Adrenal gland (tissue), 5 donors: ENCODE measurements around the gene KRTAP1-4.

ENCODE experiments used
- CTCF ChIP-seq, 6 experiments: fragments of 450-650 bp in 4 of 6; fragments of 200-600 bp in 2 of 6; sonication (generic) in 1 of 6; IDR thresholded peaks; 1 replicate in 5 of 6; 2 replicates in 1 of 6; pipeline versions ENCODE4 v1.5.1 to v1.8.0; 2016 to 2021; ENCODE audit warnings: antibody characterized with exemption in 6 of 6, mild to moderate bottlenecking in 2 of 6, moderate library complexity in 1 of 6
- POLR2A ChIP-seq, 2 donors: fragments of 450-650 bp; IDR thresholded peaks; one replicate each; pipeline ENCODE4 v1.6.1; 2017; ENCODE audit warnings: antibody characterized with exemption in 2 of 2, mild to moderate bottlenecking in 2 of 2, moderate library complexity in 1 of 2
- donor health status: DM: no; HTN: no; CAD: no.

- TF ChIP-seq POLR2A (IDR thresholded peaks at IDR 0.05) (no peak), CTCF (IDR thresholded peaks at IDR 0.05) (no peak)
Observed at GRCh38 chr17:40992666-40993065, 37.3 kb downstream of the KRTAP1-4 start.
